ENCODE results near the gene CDON. TPM values are rescaled to one million over a fixed set of nuclear protein-coding genes. Genes with fewer than 3 reads are reported as not detected.

Gene CDON
- total RNA-seq, 1 donor from 2014 or later = 0.24 TPM

DNA sequence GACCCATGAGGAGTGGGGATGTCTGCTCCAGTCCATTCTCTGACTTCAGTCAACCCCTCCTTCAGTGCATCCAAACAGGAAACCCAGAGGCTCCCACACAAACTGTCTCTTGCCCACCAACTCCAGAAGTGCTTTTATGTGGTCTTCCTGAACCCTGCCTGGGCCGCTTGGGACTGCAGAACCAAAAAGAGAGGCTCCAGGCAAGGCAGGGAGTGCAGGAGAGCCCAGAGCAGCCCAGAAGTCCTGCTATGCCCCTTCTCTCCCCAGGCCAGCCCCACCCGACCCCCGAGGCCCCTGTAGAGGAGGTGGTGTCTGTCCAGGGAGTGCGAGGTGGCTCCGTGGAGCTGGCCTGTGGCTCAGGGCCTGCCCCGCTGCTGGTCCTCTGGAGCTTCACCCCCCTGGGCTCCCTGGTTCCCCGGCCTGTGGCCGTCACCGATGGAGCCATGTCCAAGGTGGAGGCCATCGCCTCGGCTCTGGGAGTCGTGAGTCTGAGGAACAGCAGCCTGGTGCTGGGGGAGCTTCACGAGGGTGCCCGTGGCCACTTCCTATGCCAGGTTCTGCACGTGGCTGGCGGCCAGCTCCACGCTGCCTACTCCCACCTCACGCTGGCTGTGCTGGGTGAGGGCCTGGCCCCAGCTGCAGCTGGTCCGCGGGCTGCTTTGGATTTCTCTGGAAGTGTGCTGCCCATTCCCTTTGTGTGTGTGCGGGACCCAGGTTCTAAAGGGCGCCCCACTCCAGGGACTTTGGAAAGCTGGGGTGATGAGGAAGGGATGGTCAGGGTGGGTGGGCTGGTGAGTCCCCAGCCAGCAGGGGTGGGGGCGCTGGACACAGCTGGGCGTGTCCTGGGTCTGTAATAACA lies 115.0 kb downstream of the CDON start:
- POLR2A ChIA-PET = no interaction called here
- no peaks in the 10 kb centered on the region for H3K36me3 Mint-ChIP-seq (ENCODE audit: low read depth)
- ATAC-seq (ENCODE audit: low read depth) (no peak), DNase-seq (no peak)
- TF ChIP-seq, protein P1, sequence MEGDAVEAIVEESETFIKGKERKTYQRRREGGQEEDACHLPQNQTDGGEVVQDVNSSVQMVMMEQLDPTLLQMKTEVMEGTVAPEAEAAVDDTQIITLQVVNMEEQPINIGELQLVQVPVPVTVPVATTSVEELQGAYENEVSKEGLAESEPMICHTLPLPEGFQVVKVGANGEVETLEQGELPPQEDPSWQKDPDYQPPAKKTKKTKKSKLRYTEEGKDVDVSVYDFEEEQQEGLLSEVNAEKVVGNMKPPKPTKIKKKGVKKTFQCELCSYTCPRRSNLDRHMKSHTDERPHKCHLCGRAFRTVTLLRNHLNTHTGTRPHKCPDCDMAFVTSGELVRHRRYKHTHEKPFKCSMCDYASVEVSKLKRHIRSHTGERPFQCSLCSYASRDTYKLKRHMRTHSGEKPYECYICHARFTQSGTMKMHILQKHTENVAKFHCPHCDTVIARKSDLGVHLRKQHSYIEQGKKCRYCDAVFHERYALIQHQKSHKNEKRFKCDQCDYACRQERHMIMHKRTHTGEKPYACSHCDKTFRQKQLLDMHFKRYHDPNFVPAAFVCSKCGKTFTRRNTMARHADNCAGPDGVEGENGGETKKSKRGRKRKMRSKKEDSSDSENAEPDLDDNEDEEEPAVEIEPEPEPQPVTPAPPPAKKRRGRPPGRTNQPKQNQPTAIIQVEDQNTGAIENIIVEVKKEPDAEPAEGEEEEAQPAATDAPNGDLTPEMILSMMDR (IDR thresholded peaks at IDR 0.05) = no peak
- no peaks in the 10 kb centered on the region for H3K4me1 Mint-ChIP-seq
- no peak overlapping the region for H3K4me3 Mint-ChIP-seq
- intact Hi-C loops (cut with micrococcal nuclease) = no loop called here
- H3K27ac Mint-ChIP-seq = no peak overlapping the region
- CTCF ChIA-PET = no interaction called here
- no peaks in the 10 kb centered on the region for H3K9me3 Mint-ChIP-seq
- peaks cover 7% of the 10 kb centered on the region for H3K27me3 Mint-ChIP-seq

GRCh38 chr11:125946712-125947418 lies 115.8 kb downstream of the CDON start:
- Mint-ChIP-seq H3K4me1 (no peaks in the 10 kb centered on the region), H3K27ac (no peak overlapping the region), H3K9me3 (no peaks in the 10 kb centered on the region), H3K36me3 (ENCODE audit: low read depth) (no peaks in the 10 kb centered on the region), H3K27me3 (peaks cover 7% of the 10 kb centered on the region), H3K4me3 (no peak overlapping the region)
- DNase-seq (no peak), ATAC-seq (ENCODE audit: low read depth) (no peak)
- POLR2A ChIA-PET = no interaction called here
- intact Hi-C loops (cut with micrococcal nuclease) = no loop called here
- TF ChIP-seq, protein P1 (IDR thresholded peaks at IDR 0.05) = no peak
- CTCF ChIA-PET = no interaction called here

DNA sequence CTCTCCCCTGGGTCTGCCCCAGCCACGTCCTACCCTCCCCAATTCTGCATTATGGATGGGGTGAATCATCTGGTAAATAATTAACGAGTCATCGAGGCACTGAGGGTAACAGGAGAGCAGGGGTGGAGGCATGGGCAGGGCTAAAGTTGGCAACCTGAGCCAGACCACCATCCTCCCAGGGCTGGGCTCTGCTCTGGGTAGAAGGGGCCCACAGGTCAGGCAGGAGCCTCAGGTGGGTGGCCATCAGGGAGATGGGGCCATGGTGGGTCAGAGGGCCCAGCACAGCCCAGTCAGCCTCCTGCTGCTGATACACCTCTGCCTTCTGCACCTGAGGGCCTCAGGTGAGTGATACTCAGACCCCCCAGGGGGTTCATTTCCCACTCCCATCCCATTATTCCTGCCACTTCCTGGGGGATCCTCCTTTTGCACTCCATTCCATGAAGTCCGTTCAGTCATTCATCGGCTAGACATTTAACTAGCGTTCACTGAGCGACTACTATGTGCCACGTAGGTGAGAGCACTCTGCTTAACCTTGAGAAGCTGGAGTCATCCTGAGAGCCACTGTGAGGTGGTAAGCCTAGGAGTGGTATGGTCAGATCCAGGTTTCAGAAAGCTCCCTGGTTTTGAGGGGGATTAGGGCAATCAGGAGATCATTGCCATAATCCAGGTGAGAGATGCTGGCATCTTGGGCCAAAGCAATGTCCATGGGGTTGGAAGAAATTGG lies 116.7 kb downstream of the CDON start, which contains the start of gene VSIG10L2:
VSIG10L2 (plus strand) TSS at position 248 of the 724 bp plus-strand sequence; CDS start at position 260, 12 bp downstream.
- CTCF ChIA-PET = no interaction called here

GRCh38 chr11:125945011-125945796 lies 117.5 kb downstream of the CDON start:
- no peak overlapping the region for H3K4me3 Mint-ChIP-seq
- no peak overlapping the region for H3K27ac Mint-ChIP-seq
- ATAC-seq (ENCODE audit: low read depth) (no peak), DNase-seq (no peak)
- intact Hi-C loops (cut with micrococcal nuclease) = no loop called here
- ChIA-PET CTCF (no interaction called here), POLR2A (no interaction called here)
- peaks cover 2% of the 10 kb centered on the region for H3K27me3 Mint-ChIP-seq
- TF ChIP-seq, protein P1 (IDR thresholded peaks at IDR 0.05) = no peak
- no peaks in the 10 kb centered on the region for H3K4me1 Mint-ChIP-seq
- H3K9me3 Mint-ChIP-seq = no peaks in the 10 kb centered on the region
- H3K36me3 Mint-ChIP-seq (ENCODE audit: low read depth) = no peaks in the 10 kb centered on the region

More for the DNA sequence above, 116.7 kb downstream of the CDON start, which contains the start of gene VSIG10L2:
- Mint-ChIP-seq H3K36me3 (ENCODE audit: low read depth) (no peaks in the 10 kb centered on the region), H3K9me3 (no peaks in the 10 kb centered on the region), H3K27ac (no peak within 1 kb of the TSS), H3K4me3 (no peak within 1 kb of the TSS), H3K4me1 (no peaks in the 10 kb centered on the region), H3K27me3 (peaks cover 2% of the 10 kb centered on the region)
- intact Hi-C loops (cut with micrococcal nuclease) = no loop called here
- POLR2A ChIA-PET = no interaction called here
- TF ChIP-seq, protein P1 (IDR thresholded peaks at IDR 0.05) = no peak
- ATAC-seq (ENCODE audit: low read depth) (no peak), DNase-seq (no peak)
